Stomach (tissue), 4 donors: ENCODE data around the gene CCDC146.

Experiments
- EP300 ChIP-seq: sonication (generic); formaldehyde crosslinking; IDR thresholded peaks from one replicate; pipeline ENCODE4 v1.6.1; 2017; ENCODE audit warnings: antibody characterized with exemption
- POLR2A ChIP-seq, 4 donors: fragments of 450-650 bp; IDR thresholded peaks; one replicate each; pipeline ENCODE4 v1.6.1; 2016; ENCODE audit warnings: antibody characterized with exemption in 4 of 4, control low read depth in 2 of 4, mild to moderate bottlenecking in 1 of 4, moderate library complexity in 1 of 4
- POLR2AphosphoS5 ChIP-seq, 3 donors: sonication (generic); formaldehyde crosslinking; IDR thresholded peaks; one replicate each; pipeline ENCODE4 v1.6.1; 2016; ENCODE audit warnings: antibody characterized with exemption in 3 of 3
- TF ChIP-seq, protein P1 (sequence below), 7 experiments: fragments of 450-650 bp in 4 of 7; fragments of 200-600 bp in 3 of 7; sonication (generic) in 3 of 7; IDR thresholded peaks; one replicate each; pipeline ENCODE4 v1.5.1; 2016 to 2019; ENCODE audit warnings: antibody characterized with exemption in 7 of 7, control low read depth in 2 of 7, mild to moderate bottlenecking in 1 of 7

- TF ChIP-seq EP300, result no peak
- TF ChIP-seq POLR2A (IDR thresholded peaks at IDR 0.05), result no peak
- TF ChIP-seq, protein P1, sequence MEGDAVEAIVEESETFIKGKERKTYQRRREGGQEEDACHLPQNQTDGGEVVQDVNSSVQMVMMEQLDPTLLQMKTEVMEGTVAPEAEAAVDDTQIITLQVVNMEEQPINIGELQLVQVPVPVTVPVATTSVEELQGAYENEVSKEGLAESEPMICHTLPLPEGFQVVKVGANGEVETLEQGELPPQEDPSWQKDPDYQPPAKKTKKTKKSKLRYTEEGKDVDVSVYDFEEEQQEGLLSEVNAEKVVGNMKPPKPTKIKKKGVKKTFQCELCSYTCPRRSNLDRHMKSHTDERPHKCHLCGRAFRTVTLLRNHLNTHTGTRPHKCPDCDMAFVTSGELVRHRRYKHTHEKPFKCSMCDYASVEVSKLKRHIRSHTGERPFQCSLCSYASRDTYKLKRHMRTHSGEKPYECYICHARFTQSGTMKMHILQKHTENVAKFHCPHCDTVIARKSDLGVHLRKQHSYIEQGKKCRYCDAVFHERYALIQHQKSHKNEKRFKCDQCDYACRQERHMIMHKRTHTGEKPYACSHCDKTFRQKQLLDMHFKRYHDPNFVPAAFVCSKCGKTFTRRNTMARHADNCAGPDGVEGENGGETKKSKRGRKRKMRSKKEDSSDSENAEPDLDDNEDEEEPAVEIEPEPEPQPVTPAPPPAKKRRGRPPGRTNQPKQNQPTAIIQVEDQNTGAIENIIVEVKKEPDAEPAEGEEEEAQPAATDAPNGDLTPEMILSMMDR (IDR thresholded peaks at IDR 0.05), result no peak
- TF ChIP-seq POLR2AphosphoS5 (IDR thresholded peaks at IDR 0.05), result no peak
These were observed 207.2 kb downstream of the CCDC146 start for GRCh38 chr7:77329466-77330168.
